ENCODE data around the gene FAM120C. TPM values are rescaled to one million over a fixed set of nuclear protein-coding genes. Genes with fewer than 3 reads are reported as not detected.

The FAM120C gene
- total RNA-seq, result 2.3 and 2.6 TPM in 2 replicates
- 4.9 and 5.9 TPM in 2 replicates for polyA plus RNA-seq

DNA sequence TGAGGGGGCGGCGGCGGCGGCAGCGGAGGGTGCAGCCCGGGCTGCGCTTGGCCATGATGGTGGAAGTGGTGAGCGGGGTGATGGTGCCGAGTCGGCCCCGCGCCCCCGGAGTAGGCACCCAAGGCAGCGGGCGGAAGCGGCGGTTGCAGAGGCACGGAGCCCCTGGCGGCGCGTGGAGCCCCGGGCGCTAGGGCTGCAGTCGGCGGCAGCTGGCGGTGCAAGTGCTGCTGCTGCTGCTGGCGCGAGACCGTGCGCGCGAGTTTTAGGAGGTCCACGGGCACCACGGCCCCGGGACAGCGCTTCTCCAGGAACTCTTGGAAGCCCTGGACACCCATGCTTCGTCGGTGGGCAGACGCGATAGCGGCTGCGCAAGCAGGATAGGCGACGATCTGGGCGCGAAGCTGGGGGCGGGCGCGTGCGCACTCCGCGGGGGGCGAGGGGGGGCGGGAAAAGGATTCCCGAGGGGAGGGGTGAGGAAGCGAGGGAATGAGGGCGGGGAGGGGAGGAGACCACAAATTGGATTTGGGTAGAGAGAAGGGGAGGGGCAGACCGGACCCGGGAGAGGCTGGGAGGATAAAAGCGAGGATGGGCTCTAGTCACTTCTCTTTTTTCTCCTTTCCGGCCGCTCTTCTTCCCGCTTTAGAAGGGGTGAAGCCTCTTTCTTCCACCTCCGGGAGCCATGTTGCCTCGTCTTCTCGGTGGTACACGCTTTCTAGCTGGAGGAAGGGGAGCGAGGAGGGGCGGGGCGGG is at the start of gene FAM120C:
Gene FAM120C, minus strand, starts transcription at position 391 of the 750 bp plus-strand sequence. Its CDS starts 56 bp downstream, at position 335.
- WGBS (ENCODE audit: low lambda C conversion rate, missing lambda C conversion rate), result 55% methylated on average over 32 of the region's 70 CpGs
- H3K27me3 ChIP-seq, result no peaks in the 10 kb centered on the region
- H3K4me1 ChIP-seq (ENCODE audit: insufficient read depth), result peaks cover 20% of the 10 kb centered on the region
- peak within 1 kb of the TSS; percentile 95 for H3K27ac ChIP-seq
- no peak for TF ChIP-seq CTCF (IDR thresholded peaks at IDR 0.05; ENCODE audit: poor library complexity)
- TF ChIP-seq EZH2phosphoT487 (IDR thresholded peaks at IDR 0.05; ENCODE audit: low read depth, severe bottlenecking, unreplicated experiment), result no peak
- no peak for TF ChIP-seq EZH2 (IDR thresholded peaks at IDR 0.05; ENCODE audit: borderline replicate concordance)
- H2AFZ ChIP-seq, result peak within 1 kb of the TSS; percentile 73
- peak within 1 kb of the TSS; percentile 60 for H3K4me3 ChIP-seq
- H3K4me2 ChIP-seq, result peak within 1 kb of the TSS; percentile 86
- H3K9me2 ChIP-seq (replicated peaks; ENCODE audit: insufficient read depth), result no peaks in the 10 kb centered on the region
- H3K9me3 ChIP-seq (ENCODE audit: low read depth), result no peaks in the 10 kb centered on the region
- peaks cover 45% of the 10 kb centered on the region for H3K79me2 ChIP-seq
- no peaks in the 10 kb centered on the region for H3K36me3 ChIP-seq (replicated peaks; ENCODE audit: insufficient read depth, low read depth)
- H4K20me1 ChIP-seq (ENCODE audit: insufficient read depth, poor library complexity, severe bottlenecking), result no peaks in the 10 kb centered on the region
- peak; percentile 75 for DNase-seq (ENCODE audit: low spot score)

GRCh38 chrX:54230435-54231148 is 47.5 kb upstream of the FAM120C start:
- H3K4me1 ChIP-seq (ENCODE audit: insufficient read depth), result no peaks in the 10 kb centered on the region
- H3K4me2 ChIP-seq, result no peak overlapping the region
- H3K36me3 ChIP-seq (replicated peaks; ENCODE audit: insufficient read depth, low read depth), result no peaks in the 10 kb centered on the region
- no peaks in the 10 kb centered on the region for H3K9me3 ChIP-seq (ENCODE audit: low read depth)
- H3K79me2 ChIP-seq, result no peaks in the 10 kb centered on the region
- H3K4me3 ChIP-seq, result no peak overlapping the region
- H4K20me1 ChIP-seq (ENCODE audit: insufficient read depth, poor library complexity, severe bottlenecking), result no peaks in the 10 kb centered on the region
- no peak for DNase-seq (ENCODE audit: low spot score)
- TF ChIP-seq EZH2phosphoT487 (IDR thresholded peaks at IDR 0.05; ENCODE audit: low read depth, severe bottlenecking, unreplicated experiment), result no peak
- no peak for TF ChIP-seq CTCF (IDR thresholded peaks at IDR 0.05; ENCODE audit: poor library complexity)
- no peak for TF ChIP-seq EZH2 (IDR thresholded peaks at IDR 0.05; ENCODE audit: borderline replicate concordance)
- H3K9me2 ChIP-seq (replicated peaks; ENCODE audit: insufficient read depth), result no peaks in the 10 kb centered on the region
- WGBS (ENCODE audit: low lambda C conversion rate, missing lambda C conversion rate), result 67% methylated on average over 4 of the region's 4 CpGs
- no peaks in the 10 kb centered on the region for H3K27me3 ChIP-seq
- H2AFZ ChIP-seq, result no peak overlapping the region
- no peak overlapping the region for H3K27ac ChIP-seq

GRCh38 chrX:54223581-54223980 is 40.5 kb upstream of the FAM120C start:
- H4K20me1 ChIP-seq (ENCODE audit: insufficient read depth, poor library complexity, severe bottlenecking), result no peaks in the 10 kb centered on the region
- no peaks in the 10 kb centered on the region for H3K36me3 ChIP-seq (replicated peaks; ENCODE audit: insufficient read depth, low read depth)
- H3K4me3 ChIP-seq, result no peak overlapping the region
- TF ChIP-seq CTCF (IDR thresholded peaks at IDR 0.05; ENCODE audit: poor library complexity) (no peak), EZH2 (IDR thresholded peaks at IDR 0.05; ENCODE audit: borderline replicate concordance) (no peak), EZH2phosphoT487 (IDR thresholded peaks at IDR 0.05; ENCODE audit: low read depth, severe bottlenecking, unreplicated experiment) (no peak)
- H3K79me2 ChIP-seq, result no peaks in the 10 kb centered on the region
- no peaks in the 10 kb centered on the region for H3K9me3 ChIP-seq (ENCODE audit: low read depth)
- 75% methylated on average over 2 of the region's 2 CpGs for WGBS (ENCODE audit: low lambda C conversion rate, missing lambda C conversion rate)
- DNase-seq (ENCODE audit: low spot score), result no peak
- no peaks in the 10 kb centered on the region for H3K9me2 ChIP-seq (replicated peaks; ENCODE audit: insufficient read depth)
- H3K4me2 ChIP-seq, result no peak overlapping the region
- H3K27ac ChIP-seq, result no peak overlapping the region
- no peaks in the 10 kb centered on the region for H3K4me1 ChIP-seq (ENCODE audit: insufficient read depth)
- no peak overlapping the region for H2AFZ ChIP-seq
- no peaks in the 10 kb centered on the region for H3K27me3 ChIP-seq

All from hepatocyte (in vitro differentiated cells).